ENCODE results near the gene EDN3. TPM values are rescaled to one million over a fixed set of nuclear protein-coding genes. Genes with fewer than 3 reads are reported as not detected.
"Not testable (repeated sequence)": the region's sequence is repeated elsewhere in the genome, so short reads cannot be mapped to it uniquely, and the experiment has no call there.

EDN3 gene
- total RNA-seq, 1 donor from 2014 or later, result not detected

DNA sequence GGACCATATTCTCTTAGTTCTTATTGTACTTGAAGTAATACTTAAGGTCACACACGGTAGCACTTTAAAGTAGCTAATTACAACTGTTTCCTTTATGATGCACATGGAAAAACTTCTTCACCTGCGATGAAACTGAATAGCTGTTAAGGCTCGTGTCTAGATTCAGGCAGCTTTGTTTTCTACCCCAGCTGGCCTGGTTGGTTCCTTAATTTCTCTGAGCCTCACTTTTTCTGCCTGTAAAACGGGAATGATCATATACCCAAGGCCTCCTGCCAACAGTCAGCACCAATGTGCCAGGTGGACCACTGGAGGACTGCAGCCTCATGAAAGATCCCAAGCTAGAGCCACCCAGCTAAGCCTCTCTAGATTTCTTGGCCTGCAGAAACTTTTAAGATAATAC, 35.0 kb downstream of the EDN3 start:
- ChIA-PET POLR2A (no interaction called here), CTCF (no interaction called here)
- DNase-seq, result no peak
- Mint-ChIP-seq H3K4me1 (no peaks in the 10 kb centered on the region), H3K27ac (no peak overlapping the region), H3K4me3 (no peak overlapping the region), H3K27me3 (peaks cover 18% of the 10 kb centered on the region), H3K9me3 (no peaks in the 10 kb centered on the region), H3K36me3 (ENCODE audit: low read depth) (no peaks in the 10 kb centered on the region)
- no peak for ATAC-seq (ENCODE audit: low read depth)
- TF ChIP-seq, protein P1, sequence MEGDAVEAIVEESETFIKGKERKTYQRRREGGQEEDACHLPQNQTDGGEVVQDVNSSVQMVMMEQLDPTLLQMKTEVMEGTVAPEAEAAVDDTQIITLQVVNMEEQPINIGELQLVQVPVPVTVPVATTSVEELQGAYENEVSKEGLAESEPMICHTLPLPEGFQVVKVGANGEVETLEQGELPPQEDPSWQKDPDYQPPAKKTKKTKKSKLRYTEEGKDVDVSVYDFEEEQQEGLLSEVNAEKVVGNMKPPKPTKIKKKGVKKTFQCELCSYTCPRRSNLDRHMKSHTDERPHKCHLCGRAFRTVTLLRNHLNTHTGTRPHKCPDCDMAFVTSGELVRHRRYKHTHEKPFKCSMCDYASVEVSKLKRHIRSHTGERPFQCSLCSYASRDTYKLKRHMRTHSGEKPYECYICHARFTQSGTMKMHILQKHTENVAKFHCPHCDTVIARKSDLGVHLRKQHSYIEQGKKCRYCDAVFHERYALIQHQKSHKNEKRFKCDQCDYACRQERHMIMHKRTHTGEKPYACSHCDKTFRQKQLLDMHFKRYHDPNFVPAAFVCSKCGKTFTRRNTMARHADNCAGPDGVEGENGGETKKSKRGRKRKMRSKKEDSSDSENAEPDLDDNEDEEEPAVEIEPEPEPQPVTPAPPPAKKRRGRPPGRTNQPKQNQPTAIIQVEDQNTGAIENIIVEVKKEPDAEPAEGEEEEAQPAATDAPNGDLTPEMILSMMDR (IDR thresholded peaks at IDR 0.05), result no peak
- intact Hi-C loops (cut with micrococcal nuclease), result no loop called here

DNA sequence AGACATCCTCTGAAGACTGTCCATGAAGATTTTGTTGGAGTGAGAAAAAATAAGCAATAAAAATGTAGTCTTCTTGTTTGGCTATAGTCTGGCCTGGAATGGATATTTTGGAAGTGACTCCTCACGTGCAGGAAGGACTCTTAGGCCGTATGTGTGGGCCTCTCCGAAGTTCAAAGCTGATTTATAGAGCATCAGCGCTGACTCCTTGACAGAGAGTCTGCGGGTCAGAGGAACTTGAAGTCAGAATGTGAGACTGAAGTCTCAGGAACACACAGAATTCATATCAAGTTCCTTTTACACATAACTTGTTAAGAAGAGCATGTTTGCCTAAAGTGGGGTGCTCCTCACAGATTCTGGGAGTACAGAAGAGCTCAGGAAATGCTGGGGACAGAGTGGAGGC, 36.1 kb downstream of the EDN3 start:
- Mint-ChIP-seq H3K27me3 (peaks cover 15% of the 10 kb centered on the region), H3K27ac (no peak overlapping the region), H3K9me3 (no peaks in the 10 kb centered on the region), H3K36me3 (ENCODE audit: low read depth) (no peaks in the 10 kb centered on the region), H3K4me3 (no peak overlapping the region), H3K4me1 (no peaks in the 10 kb centered on the region)
- CTCF ChIA-PET, result no interaction called here
- TF ChIP-seq, protein P1 (IDR thresholded peaks at IDR 0.05), result no peak
- no peak for ATAC-seq (ENCODE audit: low read depth)
- POLR2A ChIA-PET, result no interaction called here
- intact Hi-C loops (cut with micrococcal nuclease), result no loop called here
- DNase-seq, result no peak

DNA sequence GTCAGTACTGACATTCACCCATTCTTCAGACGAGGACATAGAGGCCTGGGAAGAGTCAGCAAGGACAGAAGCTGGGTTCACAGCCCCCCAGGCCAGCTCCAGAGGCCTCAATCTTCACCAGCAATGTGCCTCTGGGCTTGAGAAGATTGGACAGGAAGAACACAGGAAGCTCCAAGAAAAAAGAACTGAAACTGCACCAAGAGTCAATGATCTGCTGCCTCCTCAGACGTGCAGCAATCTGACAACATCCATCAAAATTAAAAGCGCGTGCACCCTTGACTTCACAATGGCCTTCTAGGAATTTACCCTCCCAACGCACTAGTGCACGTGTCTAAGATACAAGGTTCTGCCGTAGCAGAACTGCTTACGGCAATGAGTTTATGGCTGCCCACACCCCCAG, 38.0 kb downstream of the EDN3 start:
- CTCF ChIA-PET; H3K36me3 Mint-ChIP-seq (ENCODE audit: low read depth); H3K9me3 Mint-ChIP-seq; H3K4me1 Mint-ChIP-seq; H3K4me3 Mint-ChIP-seq; ATAC-seq (ENCODE audit: low read depth); DNase-seq; H3K27ac Mint-ChIP-seq; POLR2A ChIA-PET; intact Hi-C loops (cut with micrococcal nuclease); H3K27me3 Mint-ChIP-seq: not testable (repeated sequence)

DNA sequence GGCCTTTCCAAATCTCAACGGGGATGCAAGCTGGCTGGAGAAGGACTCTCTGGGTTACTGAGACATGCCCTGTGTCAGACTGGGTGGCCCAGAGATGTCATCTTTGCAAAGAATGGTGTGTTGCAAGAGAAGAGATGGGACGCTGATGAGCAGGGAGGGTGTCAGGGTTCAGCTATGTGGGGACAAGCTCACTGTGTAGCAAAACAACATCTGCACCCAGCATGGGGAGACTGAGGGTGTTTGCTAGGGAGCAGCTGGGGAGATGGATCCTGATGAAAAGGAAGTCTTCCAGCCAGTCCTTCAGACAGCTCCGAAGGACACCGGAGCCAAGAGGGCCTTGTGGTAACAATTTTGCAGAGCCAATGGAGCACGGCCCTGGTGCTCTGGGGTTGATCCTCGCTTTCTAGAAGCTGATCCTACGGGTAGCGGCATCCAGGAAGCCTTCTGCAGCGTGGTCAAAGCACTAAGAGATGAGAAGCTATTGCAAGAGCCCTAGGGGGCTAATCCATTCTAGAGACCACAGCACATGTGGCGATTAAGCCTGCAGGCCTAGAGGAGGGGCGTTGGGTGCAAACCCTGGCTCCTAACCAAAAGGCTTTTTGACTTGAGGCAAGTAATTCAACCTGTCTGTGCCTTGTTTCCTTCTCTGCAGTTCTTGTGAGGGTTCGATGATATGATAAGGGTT, 39.9 kb downstream of the EDN3 start:
- TF ChIP-seq, protein P1 (IDR thresholded peaks at IDR 0.05), result no peak
- Mint-ChIP-seq H3K9me3 (peaks cover 13% of the 10 kb centered on the region), H3K36me3 (ENCODE audit: low read depth) (no peaks in the 10 kb centered on the region), H3K4me1 (no peaks in the 10 kb centered on the region), H3K27ac (no peak overlapping the region), H3K27me3 (peaks cover 2% of the 10 kb centered on the region), H3K4me3 (no peak overlapping the region)
- DNase-seq, result no peak
- CTCF ChIA-PET, result no interaction called here
- no peak for ATAC-seq (ENCODE audit: low read depth)
- POLR2A ChIA-PET, result no interaction called here
- intact Hi-C loops (cut with micrococcal nuclease), result no loop called here

DNA sequence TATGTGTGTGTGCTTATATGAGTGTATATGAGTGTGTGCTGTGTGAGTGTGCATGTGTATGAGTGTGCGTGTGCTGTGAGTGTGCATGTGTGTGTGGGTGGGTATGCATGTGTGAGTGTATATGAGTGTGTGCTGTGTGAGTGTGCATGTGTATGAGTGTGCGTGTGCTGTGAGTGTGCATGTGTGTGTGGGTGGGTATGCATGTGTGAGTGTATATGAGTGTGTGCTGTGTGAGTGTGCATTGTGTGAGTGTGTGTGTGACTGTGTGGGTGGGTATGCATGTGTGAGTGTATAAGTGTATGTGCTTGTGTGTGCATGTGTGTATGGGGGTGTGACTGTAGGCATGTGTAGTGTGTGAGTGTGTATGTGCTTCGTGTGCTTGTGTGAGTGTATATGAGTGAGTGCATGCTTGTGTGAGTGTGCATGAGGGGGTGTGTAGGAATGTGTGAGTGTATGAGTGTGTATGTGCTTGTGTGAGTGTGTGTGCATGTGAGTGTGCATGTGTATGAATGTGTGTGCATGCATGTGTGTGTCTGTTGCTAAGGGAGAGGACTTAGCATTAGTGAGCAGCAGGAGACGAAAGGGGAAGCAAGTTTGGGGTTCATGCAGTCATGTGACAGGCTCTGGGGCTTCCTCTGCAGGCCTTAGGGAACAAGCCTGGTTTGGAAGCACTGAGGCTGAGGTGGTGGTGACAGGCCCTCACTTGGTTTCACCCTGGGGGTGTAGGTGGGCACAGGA, 41.0 kb downstream of the EDN3 start:
- H3K27me3 Mint-ChIP-seq; POLR2A ChIA-PET; DNase-seq; H3K4me1 Mint-ChIP-seq; H3K27ac Mint-ChIP-seq; H3K36me3 Mint-ChIP-seq (ENCODE audit: low read depth); H3K4me3 Mint-ChIP-seq; ATAC-seq (ENCODE audit: low read depth); CTCF ChIA-PET; intact Hi-C loops (cut with micrococcal nuclease): not testable (repeated sequence)
- peaks cover 13% of the 10 kb centered on the region for H3K9me3 Mint-ChIP-seq

DNA sequence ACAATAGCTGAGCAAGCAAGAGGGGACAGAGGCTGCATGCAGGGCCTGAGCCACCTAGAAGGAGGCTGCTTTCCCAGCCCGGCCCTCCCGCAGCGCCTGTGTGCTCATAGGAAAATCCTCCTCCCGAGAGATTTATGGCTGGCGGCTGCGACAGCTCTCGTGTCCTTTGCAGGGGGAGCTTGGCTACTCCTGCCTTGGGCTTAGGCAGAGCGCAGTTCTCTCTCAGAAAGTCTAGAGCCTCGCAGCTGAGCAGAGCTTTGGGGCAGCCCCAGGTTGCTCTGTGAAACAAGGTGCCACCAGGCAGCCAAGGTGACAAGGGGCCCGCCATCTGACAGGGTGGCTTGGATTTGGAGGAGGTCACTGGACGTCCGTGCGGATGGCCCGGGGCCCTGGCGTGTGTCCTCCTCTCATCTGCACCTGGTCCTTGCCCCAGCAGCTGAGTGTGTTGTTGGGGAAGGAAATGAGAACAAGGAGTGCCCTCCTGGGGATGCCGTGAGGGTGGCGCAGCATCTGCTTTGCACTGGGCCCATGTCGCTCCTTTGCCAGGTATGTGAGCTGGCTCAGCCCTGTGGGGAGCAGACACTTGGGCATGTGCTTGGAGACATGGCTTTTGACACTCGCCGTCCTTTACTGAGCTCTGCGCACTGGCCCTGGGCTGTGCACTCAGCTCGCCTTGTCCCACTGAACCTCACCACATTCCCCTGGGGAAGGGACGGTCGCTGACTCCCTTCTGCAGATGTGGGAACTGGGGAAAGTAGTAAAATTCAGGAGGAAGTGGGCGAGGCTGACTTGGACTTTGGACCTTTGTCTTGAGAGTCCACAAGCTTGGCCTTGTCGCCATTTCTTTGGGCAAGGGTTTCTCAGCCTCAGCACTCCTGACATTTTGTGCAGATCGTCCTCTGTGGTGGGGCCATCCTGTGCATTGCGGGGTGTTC, 41.9 kb downstream of the EDN3 start:
- H3K27ac Mint-ChIP-seq, result no peak overlapping the region
- ATAC-seq (ENCODE audit: low read depth) (no peak), DNase-seq (no peak)
- no peaks in the 10 kb centered on the region for H3K4me1 Mint-ChIP-seq
- POLR2A ChIA-PET, result no interaction called here
- peaks cover 13% of the 10 kb centered on the region for H3K9me3 Mint-ChIP-seq
- H3K36me3 Mint-ChIP-seq (ENCODE audit: low read depth), result no peaks in the 10 kb centered on the region
- CTCF ChIA-PET, result no interaction called here
- TF ChIP-seq, protein P1 (IDR thresholded peaks at IDR 0.05), result no peak
- no peaks in the 10 kb centered on the region for H3K27me3 Mint-ChIP-seq
- no peak overlapping the region for H3K4me3 Mint-ChIP-seq
- intact Hi-C loops (cut with micrococcal nuclease), result no loop called here
